ENCODE data around the gene UVSSA.
"Not testable (repeated sequence)": the region's sequence is repeated elsewhere in the genome, so short reads cannot be mapped to it uniquely, and the experiment has no call there.

UVSSA gene

DNA sequence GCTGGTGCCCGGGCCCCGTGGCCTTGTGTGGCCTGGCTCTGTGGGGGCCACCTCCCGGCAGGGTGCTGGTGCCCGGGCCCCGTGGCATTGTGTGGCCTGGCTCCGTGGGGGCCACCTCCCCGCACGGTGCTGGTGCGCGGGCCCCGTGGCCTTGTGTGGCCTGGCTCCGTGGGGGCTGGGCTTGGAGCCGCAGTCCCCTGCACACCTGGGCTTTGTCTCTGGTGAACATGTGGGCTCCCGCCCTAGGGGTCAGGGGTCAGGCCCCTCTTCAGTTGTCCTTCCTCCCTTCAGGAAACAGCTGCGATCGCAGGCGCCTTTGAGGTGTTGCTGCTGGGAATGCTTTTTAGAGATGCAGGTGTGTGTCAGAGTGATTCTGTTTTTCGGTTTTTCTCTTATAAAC, 17.2 kb downstream of the UVSSA start:
- DNase-seq (ENCODE audit: low read depth), result no peak

DNA sequence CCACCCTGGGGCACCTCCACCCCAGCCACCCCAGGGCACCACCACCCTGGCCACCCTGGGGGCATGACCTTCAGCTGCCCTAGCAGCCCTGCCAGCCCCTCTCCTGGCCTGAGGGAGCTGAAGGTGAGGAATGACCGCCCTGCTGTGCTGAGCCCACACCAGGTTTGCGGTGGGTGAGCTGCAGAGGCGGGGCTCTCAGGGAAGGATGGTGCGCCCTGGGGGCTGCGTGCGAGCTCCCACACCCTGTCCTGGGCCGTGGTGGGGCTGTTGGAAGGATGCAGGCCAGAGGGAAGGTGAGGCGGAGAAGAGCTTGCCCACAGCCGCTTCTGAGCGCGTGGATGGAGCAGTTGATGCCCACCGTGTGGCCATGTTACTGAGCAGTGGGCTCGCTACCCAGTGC, 17.7 kb downstream of the UVSSA start:
- DNase-seq (ENCODE audit: low read depth), result no peak

DNA sequence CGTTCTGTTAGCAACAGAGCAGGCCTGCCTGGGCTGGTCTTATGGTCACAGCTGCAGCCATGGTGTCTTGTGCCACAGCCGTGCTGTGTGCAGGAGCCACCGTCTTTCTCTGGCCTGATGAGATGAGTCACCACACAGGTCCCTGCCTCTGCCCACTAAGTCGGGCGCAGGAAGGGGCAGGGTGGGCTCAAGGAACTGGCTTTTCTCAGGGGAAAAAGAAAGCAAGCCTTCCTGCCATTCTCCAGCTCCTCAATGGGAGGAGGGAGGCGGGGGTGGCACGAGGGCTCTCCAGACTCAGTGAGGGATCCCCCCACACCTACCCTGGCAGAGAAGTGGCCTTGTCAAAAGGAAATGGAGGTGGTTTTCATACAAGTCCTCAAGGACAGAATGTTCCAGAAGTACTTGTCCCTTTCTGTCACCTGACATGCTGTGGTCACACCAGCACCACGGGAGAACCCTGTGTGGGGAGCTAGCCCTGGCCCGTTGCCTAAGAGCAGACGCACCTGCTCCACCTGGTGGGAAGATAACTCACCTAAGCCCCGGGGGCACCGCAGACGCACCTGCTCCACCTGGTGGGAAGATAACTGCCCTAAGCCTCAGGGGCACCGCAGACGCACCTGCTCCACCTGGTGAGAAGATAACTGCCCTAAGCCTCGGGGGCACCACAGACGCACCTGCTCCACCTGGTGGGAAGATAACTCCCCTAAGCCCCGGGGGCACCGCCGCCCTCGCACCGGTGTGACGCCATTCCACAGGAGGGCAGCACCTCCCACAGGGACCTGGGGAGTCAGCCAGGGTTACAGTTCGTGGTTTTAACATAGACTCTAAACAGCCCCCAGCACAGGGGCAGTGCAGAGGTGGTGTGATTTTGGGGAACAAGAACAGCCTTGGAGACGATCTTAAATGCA, 18.5 kb downstream of the UVSSA start:
- no peak for DNase-seq (ENCODE audit: low read depth)

DNA sequence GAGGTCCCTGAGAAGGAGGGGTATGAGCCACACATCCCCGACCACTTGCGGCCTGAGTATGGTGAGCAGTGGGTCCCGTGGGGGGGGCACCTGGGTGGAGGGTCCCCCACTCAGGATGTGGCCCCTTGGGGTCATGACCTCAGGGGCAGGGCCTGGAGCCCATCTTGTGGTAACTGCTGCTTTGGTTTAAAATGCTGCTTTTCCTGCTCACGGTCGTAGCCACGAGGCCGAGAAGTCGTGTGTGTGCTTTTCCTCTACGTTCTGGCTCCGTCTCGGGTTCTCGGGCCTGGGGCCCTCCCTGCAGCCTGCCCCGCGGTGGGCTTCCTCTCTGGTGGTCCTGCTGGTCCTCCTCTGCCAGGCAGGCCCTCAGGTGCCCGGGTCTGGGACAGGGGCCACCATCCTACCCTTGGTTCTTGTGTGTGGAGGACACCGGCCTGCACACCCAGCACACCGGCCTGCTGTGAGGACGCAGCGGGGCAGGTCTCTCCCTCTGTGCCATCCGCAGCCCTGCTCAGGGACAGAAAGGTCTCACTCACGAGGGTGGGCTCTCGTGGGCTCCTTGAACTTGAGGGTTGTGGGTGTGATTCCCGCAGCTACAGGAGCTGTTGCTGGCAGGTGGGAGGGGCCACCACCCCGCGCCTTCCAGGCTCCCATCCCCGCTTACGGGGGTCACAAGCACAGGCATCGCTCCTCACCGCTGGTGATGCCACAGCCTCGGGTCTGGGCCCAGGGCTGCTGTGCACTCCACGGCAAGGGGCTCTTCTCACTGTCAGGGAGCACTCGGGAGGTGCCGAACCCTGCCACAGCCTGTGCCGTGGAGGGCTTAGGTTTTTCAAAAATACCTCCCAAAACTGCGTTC, 19.6 kb downstream of the UVSSA start:
- DNase-seq (ENCODE audit: low read depth), result no peak

DNA sequence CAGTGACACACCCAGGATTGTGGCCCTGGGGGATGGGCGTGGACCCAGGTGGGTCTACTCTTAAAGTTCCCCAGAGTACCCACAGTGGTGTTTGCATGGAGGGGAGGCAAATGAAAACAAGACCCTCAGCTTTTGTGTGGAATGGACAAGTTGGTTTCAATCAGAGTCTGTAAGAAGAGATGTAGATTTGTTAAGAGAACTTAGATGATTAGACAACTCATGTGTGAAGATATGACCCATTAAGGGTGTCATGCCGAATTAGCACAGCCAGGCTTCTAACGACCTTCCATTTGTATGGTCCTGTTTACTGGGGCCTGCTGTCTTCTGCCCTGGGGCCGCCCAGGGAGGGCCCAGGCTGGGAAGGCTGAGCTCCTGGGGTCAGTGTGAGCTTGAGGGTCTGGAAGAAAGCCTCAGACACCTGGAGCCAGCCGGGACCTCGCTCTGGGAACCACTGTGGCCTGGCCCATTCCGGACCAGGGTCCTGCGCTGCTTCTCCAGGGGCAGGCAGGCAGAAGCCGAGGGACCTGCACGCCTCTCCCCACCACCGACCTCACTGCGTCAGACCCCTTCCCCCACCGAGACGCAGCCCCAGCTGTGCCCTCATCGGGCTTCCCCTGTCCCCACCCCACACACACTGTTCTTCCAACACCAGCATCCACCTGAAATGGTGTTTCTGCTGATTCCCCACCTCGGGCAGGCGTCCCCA, 20.4 kb downstream of the UVSSA start:
- no peak for DNase-seq (ENCODE audit: low read depth)

DNA sequence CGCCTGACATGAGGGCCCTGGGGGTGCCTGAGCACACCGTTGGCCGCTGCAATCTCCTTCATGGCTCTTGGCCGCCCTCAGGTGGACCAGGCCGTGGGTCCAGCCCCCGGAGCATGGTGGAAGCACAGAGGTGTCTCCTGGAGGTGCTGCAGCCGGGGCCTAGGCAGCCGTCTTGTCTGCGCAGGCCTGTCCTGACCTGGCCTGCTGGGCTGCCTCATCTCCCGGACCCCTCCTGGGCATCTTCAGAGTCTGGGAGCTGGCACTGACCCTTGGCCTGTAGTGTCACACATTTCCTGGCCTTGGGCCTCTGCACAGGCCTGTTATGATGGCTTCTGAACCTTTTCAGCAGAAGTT, 20.9 kb downstream of the UVSSA start:
- no peak for DNase-seq (ENCODE audit: low read depth)

DNA sequence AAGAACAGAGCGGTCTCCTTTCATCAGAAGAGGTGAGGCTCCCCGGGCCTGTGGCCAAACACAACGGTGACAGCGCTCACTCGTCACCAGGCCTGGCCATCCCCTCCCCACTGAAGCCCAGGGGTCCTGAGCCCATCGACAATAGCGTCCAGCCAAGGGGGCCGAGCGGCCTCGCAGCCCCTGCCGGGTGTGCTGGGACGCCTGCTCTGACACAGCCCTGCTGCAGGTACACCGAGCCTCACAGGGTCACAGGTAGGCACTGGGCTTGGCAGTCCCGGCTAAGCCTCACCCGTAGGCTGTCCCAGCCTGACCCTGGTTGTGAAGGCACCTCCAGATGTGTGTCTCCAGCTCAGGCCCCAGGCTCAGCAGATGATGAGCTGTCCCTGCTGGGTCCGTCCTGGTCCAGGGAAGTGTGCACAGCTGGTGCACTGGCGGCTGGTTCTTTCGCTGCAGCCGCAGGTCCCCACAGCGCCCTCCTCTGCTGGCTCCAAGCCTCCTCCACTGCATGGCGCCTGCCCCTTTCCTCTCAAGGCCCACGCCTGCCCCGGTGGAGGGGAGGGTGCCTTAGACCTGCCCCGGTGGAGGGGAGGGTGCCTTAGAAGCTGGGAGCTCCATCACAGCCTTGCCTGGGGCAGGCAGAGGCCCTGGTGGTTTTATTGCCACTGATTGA, 21.5 kb downstream of the UVSSA start:
- no peak for DNase-seq (ENCODE audit: low read depth)

DNA sequence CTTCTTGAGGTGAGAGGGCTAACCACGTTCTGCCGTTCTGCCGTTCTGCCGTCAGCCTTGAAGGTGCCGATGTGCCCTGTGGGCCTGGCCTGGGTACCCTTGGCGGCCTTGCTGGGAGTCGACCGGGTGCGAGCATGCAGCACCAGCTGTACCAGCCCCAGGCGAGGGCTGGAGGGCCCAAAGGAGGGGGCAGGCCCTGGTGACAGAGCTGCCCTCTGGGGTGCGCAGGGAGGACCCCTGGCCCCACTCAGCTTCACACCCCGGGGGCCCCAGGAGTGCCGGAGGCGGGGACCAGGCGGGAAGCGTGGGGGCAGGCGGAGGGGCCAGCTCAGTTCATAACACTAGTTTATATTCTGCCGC, 22.1 kb downstream of the UVSSA start:
- no peak for DNase-seq (ENCODE audit: low read depth)

DNA sequence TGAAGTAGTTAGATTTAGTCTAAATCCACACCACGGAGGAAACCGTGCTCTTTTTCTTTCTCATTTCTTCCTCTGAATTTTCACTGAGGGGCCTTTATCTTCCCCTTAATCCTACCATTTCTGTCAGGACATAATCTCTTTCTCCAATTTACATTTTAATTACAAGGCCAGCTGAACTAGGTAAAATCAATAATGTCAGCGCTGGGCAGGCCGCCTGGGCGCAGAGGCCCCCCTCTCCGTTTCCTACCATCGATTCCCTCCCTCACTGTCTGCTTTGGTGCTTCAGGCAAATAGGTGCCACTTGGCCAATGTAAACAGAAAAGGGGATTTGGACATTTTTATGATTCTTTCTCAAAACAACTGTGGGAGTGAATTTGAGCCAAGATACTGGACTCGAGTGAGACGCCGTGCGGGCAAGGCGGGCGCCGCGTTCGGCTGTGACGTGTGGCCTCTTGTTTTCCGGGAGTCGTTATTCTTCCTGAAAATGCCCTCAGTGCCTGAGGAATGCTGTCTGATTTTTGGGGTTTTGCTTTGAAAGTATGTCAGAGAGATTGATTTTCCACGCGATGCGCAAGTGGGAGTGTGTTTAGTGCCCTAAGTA, 22.6 kb downstream of the UVSSA start:
- DNase-seq (ENCODE audit: low read depth), result no peak

DNA sequence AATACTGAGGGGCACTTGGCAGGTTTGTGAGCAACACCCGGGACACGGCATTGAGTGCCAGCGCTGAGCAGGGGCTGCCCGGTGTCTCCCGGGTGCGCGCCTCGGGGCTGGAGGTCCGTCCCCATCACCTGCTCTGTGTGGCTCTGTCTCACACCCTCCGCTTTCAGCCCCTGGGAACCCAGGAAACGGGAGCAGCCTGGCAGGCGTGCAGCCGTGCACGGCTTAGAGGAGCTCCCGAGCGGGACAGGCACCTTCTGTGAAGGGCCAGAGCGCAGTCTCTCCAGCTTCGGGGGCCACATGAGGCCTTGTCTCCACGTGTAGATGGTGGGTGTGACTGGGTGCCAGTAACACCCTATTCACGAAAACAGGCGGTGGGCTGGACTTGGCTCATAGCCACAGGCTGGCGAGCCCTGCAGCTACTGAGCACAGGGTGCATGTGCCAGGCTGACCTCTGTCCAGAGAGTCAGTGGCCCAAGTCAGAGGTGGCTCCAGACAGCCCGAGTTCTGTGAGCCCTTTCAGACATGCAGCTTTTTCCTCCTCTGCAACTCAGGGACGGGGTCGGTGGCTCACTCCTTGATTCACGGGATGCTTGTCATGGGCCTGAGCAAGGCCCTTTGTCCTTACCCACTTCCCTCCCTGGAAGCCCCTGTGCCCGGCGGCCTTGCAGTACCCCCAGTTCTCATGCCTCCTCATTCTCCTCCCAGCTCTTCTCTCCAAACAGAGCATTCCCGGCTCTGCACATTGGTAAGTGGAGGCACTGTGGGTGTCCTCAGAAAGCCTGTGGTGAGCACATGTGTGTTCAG, 23.5 kb downstream of the UVSSA start:
- no peak for DNase-seq (ENCODE audit: low read depth)

DNA sequence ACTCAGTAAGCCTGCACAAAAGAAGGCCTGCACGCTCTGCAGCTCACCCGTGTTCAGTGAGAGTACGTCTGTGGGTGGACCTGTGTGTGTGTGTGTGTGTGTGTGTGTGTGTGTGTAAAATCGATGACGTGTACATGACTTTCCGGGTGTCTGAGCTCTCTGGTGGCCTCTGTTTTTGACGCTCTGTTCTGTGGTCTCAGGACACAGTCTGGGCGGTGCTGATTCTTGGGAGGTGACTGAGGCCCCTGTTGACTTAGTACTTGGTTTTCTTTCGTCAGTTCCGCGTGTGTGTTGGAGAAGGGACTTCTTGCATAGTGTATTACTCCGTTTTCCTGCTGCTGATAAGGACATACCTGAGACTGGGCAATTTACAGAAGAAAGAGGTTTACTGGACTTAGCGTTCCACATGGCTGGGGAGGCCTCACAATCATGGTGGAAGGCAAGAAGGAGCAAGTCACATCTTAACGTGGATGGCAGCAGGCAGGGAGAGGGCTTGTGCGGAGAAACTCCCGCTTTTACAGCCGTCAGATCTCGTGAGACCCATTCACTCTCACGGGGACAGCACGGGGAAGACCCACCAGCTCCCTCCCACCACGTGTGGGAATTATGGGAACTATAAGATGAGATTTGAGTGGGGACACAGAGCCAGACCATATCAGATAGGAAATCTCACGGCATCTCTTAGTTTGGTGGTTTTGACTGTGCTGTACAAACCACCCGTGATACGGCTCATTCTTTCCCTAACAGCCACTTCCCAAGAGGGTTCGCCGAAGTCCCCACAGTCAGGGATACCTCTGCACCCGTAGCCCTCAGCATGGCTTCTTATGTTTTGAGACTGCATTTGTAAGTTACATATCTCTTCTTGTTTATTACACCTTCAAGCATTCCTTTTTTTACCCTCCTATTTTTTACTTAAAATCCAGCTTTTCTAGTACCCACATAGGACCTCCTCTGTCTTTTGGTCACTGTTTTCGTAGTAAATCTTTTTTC, 24.5 kb downstream of the UVSSA start:
- no peak for DNase-seq (ENCODE audit: low read depth)

DNA sequence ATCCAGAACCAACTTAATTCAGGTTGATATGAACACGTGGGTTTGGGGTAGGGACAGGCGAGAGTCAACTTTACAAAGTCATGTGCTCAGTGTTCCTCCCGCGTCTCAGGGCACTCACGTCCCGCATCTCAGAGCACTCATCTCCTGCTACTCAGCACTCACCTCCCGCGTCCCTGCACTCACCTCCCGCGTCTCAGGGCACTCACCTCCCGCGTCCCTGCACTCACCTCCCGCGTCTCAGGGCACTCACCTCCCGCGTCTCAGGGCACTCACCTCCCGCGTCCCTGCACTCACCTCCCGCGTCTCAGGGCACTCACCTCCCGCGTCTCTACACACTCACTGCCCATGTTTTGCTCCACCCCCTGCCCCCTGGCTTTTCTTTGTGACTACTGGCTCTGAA, 25.6 kb downstream of the UVSSA start:
- not testable (repeated sequence) for DNase-seq (ENCODE audit: low read depth)

DNA sequence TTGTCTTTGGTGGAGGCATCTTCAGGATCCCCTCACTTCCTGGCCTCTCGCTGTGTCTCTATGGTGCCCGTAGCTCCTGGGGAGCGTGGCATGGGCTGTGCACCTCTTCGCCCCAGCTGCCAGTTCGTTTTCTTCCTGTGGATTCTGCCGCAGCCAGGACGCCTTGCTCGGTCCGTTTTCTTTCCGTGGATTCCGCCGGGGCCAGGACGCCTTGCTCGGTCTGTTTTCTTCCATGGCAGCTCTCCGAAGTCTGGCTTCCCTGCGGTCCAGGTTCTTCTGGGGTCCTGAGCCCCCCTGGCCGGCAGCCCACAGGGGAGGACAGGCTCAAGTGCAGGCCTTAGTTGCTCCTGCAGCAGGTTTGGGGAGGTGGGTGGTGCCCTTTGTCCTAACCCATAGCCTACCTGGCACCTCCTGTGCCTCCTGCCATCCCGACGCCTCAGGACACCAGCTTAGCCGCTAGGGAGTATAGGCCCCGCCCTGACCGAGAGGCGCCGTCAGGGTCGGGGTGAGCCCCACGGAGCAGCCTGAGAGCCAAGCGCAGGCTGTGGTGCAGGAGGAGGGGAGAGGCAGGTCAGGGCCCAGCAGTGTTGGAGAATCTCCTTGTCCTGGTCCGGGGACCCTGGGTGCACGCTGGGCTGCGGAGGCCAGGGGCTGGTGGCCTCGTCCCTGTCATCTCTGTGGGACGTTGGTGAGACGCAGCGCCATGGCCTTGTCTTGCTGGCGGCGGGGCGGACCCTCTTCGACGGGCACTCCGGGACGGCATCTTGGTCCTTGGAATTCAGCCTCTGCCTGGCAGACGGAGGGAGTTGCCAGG, 27.1 kb downstream of the UVSSA start:
- no peak for DNase-seq (ENCODE audit: low read depth)

DNA sequence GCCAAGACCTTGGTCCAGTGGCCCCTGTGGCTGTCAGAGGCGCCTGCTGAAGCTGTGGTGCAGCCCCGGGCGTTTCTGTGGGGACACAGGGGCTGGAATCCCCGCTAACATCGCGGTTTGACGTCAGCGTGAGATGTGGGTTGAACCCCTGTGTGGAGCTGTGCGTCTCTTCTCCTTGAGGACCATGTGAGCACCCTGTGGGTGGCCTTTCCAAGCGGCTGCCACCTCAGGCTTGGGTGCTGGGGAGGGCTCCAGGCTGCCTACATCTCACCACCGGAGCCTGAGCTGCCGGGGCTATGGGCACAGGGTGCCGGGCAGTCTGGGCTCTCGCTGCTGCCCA, 27.7 kb downstream of the UVSSA start:
- DNase-seq (ENCODE audit: low read depth), result no peak

DNA sequence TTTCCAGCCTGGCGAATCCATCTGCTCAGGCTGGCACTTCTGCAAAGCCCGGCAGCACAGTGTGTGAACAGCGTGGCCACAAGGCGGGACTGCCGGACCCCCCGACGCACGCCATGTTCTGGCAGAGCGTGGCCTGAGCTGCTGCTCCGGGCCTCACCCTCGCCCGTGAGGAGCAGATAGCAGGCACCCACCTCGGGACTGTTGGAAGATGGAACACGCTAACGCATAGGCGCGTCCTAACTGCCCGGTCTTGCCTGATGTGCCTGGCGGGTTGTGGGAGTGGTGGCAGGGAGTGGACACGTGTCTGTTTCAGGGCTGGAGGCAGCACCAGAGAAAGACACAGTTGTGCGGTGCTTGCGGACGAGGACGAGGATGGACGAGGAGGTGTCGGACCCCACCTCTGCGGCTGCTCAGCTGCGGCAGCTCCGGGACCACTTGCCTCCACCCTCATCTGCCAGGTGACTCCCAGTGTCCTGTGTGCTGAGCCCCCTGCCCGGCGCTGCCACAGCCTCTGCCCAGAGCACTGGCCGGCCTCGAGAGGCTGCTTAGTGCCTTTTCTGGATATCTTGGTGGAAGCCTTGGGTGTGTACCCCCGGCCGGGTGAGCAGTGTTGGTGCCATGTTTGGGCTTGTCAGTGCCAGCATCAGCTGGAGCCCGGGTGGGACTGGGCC, 28.2 kb downstream of the UVSSA start:
- DNase-seq (ENCODE audit: low read depth), result no peak

DNA sequence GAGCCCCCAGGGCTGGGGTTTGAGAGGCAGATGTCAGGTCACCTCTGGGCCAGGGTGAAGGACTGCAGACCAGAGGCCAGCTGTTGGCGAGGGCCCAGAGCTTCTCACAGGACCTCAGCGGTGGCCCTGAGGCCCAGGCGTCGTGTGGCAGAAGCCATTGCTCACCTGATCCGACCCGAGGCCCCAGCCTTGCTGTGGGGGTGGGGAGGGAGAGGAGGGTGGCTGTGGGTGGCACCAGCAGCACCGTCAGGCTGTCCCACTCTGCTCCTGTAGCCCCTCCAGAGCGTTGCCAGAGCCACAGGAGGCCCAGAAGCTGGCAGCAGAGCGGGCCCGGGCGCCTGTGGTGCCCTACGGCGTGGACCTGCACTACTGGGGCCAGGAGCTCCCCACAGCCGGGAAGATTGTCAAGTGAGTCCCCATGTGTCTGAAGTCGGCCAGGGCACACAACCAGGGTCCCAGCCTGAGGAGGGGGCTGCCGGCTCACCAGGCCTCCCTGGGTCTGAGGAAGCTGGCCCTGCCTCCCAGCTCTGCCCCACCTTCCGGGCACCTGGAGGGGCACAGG, 28.8 kb downstream of the UVSSA start:
- no peak for DNase-seq (ENCODE audit: low read depth)

DNA sequence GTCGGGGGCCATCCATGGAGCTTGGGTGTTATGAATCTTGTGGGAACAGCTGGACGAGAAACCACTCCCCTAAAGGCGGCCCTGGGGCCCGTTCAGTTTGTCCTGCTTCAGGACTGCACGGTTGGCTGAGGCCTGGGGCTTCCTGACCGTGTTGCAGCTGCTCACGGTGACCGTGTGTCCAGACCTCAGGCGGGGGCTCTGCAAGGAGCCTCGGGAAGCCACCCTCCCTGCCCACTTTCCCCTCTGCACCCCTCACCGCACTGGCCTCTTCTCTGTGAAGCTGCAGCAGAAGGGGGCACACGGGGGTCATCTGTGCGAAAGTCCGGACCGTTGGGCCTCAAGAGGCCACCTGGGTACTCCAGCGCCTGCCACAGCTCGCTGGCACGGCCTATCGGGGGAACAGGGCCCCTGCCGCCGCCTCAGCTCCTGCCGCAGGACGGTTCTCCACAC, 29.4 kb downstream of the UVSSA start:
- DNase-seq (ENCODE audit: low read depth), result no peak
